Stimulated activated CD8-positive, alpha-beta memory T cell treated with anti-CD3 and anti-CD28 coated beads, Interleukin-2, amount 100 ng/mL, for 48 hours (primary cell): ENCODE data around the gene CHKA.

Source experiments
- DNase-seq, 2 donors: peaks; one replicate each; pipeline ENCODE4 v3.0.0-alpha.2; 2020; ENCODE audit warnings: low read depth in 2 of 2

Gene CHKA

GRCh38 chr11:68071281-68072048 is 49.7 kb downstream of the CHKA start:
- DNase-seq = no peak

GRCh38 chr11:68067991-68068390 is 53.2 kb downstream of the CHKA start:
- DNase-seq = no peak

- DNase-seq = no peak
These were observed 54.4 kb downstream of the CHKA start for GRCh38 chr11:68066742-68067141.

GRCh38 chr11:68065841-68066240 is 55.3 kb downstream of the CHKA start:
- DNase-seq = no peak

- DNase-seq = no peak
These were observed 56.3 kb downstream of the CHKA start for GRCh38 chr11:68064926-68065325.

GRCh38 chr11:68061508-68061907 is 59.7 kb downstream of the CHKA start:
- no peak for DNase-seq

GRCh38 chr11:68057807-68058206 is 63.4 kb downstream of the CHKA start:
- DNase-seq = no peak

- DNase-seq = no peak
These were observed 64.6 kb downstream of the CHKA start for GRCh38 chr11:68056317-68057285.

GRCh38 chr11:68053981-68054812 is 67.0 kb downstream of the CHKA start:
- DNase-seq = no peak

- DNase-seq = no peak
These were observed 68.1 kb downstream of the CHKA start for GRCh38 chr11:68053117-68053516.

GRCh38 chr11:68052137-68052873 is 68.9 kb downstream of the CHKA start:
- DNase-seq = no peak

GRCh38 chr11:68051191-68052136 is 69.7 kb downstream of the CHKA start:
- no peak for DNase-seq

- DNase-seq = no peak
These were observed 70.8 kb downstream of the CHKA start for GRCh38 chr11:68050371-68050841.

- no peak for DNase-seq
These were observed 71.4 kb downstream of the CHKA start for GRCh38 chr11:68049509-68050370.

- DNase-seq = no peak
These were observed 72.3 kb downstream of the CHKA start for GRCh38 chr11:68048681-68049508.

- DNase-seq = no peak
These were observed 73.5 kb downstream of the CHKA start for GRCh38 chr11:68047437-68048290.

GRCh38 chr11:68044898-68045351 is 76.3 kb downstream of the CHKA start:
- no peak for DNase-seq
